Amniotic epithelial cell (primary cell): ENCODE measurements around the gene UNC13A.

ENCODE experiments used
- DNase-seq: peaks from one replicate; pipeline ENCODE4 v3.0.0-alpha.2; 2010; ENCODE audit warnings: low read depth

The UNC13A gene

GRCh38 chr19:17626456-17627015 lies 61.6 kb downstream of the UNC13A start:
- no peak for DNase-seq

GRCh38 chr19:17625980-17626379 lies 62.2 kb downstream of the UNC13A start:
- no peak for DNase-seq

DNA sequence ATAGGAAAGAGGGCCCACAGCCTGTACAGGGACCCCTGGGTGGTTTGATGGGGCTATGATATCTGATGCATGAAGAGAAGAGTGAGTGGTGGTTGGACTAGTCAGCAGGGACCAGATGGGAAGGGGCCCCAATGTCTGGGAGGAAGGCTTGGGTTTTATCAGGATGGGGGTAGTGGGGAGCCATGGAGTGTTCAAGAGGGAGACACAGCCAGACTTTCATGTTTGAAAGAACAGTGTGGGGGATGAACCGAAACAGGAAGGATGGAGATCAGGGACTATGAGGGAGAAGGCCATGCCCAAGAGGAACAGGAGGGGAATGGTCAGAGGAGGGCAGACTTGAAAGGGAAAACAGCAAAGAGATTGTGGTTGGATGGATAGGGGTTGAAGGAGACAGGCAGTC lies 63.1 kb downstream of the UNC13A start:
- no peak for DNase-seq

- no peak for DNase-seq
Observed at GRCh38 chr19:17624314-17624991, 63.7 kb downstream of the UNC13A start.

GRCh38 chr19:17623224-17623935 lies 64.8 kb downstream of the UNC13A start:
- DNase-seq, result no peak

GRCh38 chr19:17620696-17621095 lies 67.5 kb downstream of the UNC13A start:
- DNase-seq, result no peak

DNA sequence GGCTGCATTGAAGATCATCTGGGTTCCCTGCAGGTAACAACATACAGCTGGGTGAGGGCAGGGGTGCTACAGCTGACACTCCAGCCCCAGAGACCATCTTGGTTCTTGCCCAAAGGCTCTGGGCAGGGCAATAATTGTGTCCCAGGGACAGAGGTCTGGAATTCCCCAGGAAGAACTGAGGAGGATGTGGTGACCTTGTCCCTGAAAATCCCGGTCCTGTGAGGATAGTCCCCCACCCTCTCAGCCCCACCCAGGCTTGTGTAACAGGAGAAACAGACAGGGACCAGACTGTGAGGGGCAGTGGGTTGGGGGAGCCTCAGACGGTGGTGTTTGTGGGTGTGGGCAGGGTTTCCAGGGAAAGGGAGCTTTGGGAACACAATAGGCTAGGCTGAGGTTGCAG lies 69.2 kb downstream of the UNC13A start:
- DNase-seq, result no peak

- DNase-seq, result no peak
Observed at GRCh38 chr19:17618281-17618903, 69.8 kb downstream of the UNC13A start.

GRCh38 chr19:17617807-17618192 lies 70.4 kb downstream of the UNC13A start:
- DNase-seq, result no peak

DNA sequence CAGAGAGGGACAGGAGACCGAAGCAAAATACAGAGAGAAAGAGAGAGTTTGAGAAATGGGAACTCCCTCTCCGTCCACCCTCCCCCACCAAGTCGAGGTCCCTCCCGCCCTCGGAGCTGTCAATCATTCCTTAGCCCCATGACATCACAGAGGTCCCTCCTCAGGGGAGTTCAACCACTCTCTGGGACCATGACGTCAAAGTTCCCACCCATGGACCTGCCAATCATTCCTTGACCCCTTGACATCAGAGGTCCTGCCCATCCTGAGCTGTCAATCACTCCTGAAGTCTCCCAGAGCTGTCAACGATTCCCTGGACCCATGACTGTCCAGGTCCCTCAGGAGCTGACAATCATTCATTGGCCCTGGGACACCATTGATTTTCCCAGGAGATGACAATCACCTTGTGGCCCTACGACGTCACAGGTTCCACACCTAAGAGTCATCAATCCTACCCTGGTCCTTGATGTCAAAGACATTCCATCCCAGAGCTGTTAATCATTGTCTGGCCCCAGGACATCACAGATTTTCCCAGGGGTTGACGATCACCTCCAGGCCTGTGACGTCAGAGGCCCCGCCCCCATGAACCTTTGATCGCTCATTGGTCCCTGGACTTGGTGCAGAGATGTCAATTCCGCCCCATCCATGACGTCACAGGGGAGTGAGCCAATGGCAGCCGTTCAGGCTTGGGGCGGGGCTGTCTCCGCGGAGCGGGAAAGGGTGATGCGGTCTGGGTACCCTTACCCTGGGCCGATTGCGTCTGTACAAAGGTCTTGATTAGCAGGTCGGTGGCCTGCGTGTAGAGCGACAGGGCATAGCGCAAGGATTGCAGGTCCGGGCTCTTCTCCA lies 71.0 kb downstream of the UNC13A start:
- peak; percentile 18 for DNase-seq

GRCh38 chr19:17616686-17616960 lies 71.5 kb downstream of the UNC13A start:
- no peak for DNase-seq

DNA sequence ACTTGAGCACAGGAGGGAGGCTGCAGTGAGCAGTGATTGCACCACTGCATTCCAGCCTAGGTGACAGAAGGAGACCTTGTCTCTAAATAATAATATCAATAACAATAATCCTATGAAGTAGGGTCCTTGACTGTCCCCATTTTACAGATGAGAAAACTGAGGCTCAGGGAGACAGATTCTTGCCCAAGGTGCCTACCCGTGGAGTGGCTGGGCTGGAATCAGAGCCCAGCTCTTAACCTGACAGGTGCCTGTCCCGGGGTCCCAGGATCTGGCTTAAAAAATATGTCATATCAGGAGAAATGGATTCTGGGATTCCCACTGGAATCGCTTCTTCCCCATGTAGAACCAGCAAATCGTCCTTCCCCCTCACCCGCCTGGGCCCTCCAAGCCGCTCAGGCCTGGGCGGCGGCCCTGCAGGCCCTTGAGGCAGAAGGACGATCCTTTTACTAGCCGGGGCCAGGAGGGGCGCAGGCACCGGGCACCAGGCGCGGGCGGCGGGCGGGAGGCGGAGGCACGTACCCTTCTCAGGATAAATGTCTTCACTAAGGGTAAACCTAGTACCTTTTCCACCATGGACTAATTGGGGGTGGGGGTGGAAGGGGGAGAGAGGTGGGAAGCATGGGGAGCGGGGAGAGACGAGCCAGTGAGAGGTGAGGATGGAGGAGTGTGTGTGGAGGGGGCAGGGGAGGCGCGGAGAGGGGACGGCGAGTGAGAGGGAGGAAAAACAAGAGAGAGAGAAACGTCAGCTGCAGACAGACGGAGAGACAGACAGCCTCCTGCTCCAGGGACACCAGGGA lies 72.1 kb downstream of the UNC13A start:
- DNase-seq, result no peak

- no peak for DNase-seq
Observed at GRCh38 chr19:17614476-17614875, 73.7 kb downstream of the UNC13A start.

DNA sequence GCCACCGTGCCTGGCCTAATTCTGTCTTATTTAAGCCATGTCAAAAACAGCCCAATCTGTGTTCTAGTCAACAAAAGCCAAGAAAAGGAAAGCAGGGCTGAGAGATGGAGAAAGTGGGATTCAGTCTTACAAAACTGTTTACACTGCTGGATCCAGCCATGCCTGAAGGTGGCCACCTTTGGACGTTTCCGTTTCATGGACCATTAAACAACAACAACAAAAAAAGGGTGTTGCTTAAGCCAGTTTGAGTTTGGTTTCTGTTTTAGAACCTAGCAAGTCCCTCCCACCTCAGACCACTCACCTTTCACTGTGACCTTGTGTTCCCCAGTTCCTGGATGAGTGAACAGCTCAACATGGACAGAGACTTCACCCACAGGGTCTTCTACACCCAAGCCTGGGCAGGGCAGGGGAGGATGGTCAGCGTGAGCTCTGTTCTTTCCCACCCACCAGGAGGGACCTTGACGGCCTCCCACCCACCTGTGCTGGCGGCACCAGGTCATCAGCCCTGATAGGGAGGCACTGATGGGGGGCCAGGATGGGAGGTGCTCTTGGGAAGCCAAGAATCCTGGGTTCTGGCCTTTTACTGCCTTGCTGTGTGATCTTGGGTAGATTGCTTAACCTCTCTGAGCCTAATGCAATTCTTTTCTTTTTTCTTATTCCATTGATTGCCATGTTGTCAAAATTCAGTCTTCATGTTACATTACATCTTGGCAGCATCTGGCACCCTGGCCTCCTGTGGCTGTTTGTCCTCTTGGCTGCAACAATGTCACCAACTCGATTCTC lies 76.5 kb downstream of the UNC13A start:
- DNase-seq, result no peak

DNA sequence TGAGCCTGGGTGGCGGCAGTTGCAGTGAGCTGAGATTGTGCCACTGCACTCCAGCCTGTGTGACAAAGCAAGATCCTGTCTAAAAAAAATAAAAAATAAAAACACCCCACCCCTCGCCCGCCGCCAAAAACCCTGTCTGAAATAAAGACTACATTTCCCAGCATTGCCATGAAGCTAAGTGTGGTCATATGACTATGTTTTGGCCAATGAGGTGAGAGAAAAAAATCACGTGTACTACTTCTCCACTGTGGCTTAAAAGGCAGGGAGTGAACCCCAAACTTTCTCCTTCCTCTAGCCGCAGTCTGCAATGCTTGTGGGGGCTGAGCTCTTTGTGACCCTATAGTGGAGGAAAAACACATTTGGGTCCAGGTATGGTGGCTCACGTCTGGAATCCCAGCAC lies 77.8 kb downstream of the UNC13A start:
- DNase-seq, result peak; percentile 21

DNA sequence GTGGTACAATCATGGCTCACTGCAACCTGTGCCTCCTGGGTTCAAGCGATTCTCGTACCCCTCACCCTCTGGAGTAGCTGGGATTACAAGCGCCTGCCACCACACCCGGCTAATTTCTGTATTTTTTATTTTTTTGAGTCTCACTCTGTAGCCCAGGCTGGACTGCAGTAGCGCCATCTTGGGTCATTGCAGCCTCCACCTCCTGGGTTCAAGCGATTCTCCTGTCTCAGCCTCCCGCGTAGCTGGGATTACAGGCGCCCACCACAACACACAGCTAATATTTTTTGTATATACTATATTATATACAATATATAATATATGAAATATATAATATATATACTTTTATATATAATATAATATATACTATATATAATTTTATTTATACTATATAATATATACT lies 80.2 kb downstream of the UNC13A start:
- DNase-seq, result no peak

- no peak for DNase-seq
Observed at GRCh38 chr19:17606590-17607185, 81.5 kb downstream of the UNC13A start.

DNA sequence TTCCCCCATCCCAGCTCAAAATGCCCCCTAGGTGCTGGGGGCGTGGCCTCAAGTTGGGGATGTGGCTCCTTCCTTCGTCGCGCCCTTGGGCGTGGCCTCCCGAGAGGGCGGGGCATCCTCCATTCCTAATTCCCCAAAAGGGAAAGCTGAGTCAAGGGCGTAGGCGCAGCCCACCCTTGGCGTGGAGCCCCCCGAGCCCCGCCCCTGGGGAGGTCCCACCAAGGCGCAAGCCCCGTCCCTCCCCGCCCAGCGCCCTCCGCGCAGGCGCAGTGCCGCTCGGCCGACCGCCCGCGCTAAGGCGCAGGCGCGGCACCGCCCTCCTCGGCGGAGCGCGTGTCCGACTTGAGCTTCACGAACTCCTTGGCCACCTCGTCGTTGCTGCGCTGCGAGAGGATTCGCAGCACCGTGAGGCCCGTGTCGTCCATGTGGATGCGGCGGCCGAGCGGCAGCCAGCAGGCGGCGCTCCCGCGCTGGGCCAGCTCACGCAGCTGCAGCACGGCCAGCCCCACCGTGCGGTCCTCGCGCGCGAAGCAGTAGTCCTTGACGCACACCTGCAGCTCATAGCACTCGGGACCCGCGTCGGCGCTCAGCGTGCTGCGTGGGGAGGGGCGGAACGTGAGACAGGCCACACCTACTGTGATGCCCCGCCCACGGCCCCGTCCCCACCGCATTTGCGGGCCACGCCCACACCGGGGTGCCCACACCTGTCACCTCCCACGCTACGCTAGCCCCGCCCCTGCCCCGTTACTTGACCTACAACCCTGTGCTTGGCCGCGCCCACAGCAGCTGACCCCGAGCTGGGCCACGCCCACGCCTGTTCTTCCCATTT lies 82.2 kb downstream of the UNC13A start:
- DNase-seq, result peak; percentile 62

- DNase-seq, result no peak
Observed at GRCh38 chr19:17605117-17605516, 83.0 kb downstream of the UNC13A start.
